ENCODE measurements around the gene CRELD2.

The CRELD2 gene

DNA sequence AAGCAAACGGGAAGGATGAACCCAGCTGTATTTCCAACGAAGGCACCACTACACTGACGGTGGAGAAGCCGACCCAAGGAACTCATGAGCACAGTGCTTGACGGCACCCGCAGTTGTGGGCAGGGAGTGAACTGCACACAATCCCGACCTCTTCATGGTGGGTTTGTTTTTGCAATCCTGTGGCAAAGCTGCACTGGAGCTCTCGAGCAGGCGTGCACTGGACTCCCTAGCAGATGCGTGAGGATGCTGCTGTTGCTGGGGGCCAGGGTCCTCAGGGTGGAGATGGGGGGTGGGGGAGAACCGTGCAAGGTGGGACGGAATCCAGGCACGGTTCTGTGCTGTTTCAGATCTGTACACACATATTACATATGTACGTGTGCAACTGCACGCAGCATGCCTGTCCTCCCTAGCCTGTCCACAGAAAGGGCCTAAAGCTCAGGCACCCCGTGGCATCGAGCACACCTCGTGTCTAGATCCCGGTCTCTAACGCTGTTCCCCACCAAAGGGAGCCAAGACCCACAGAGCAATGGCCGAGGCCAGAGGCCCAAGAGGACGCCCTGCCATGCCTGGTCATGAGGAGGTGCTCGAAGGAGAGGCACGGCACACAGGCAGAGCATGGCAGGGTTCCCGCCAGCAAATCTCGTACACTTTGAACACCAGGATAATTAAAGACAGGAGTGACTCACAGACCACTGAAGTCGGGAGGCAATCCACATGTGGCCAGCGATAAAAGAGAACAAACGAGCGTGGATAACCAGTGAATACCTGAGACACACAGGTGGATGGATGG, 17.8 kb upstream of the CRELD2 start:
- Histone ChIP-seq H2AFZ (no peak overlapping the region), H3K9me3 (ENCODE audit: control insufficient read depth, low read length) (no peaks in the 10 kb centered on the region), H3K27me3 (ENCODE audit: control insufficient read depth, insufficient read depth, low read length) (no peaks in the 10 kb centered on the region), H3K27ac (no peak overlapping the region), H3K36me3 (ENCODE audit: control insufficient read depth, insufficient read depth, low read length) (no peaks in the 10 kb centered on the region), H3K79me2 (no peaks in the 10 kb centered on the region), H3K4me3 (ENCODE audit: low read depth, low read length) (no peak overlapping the region), H3K9ac (no peak overlapping the region), H3K4me2 (ENCODE audit: low read length) (no peak overlapping the region), H3K4me1 (no peaks in the 10 kb centered on the region)
- TF ChIP-seq CTCF (IDR thresholded peaks at IDR 0.05) = no peak

DNA sequence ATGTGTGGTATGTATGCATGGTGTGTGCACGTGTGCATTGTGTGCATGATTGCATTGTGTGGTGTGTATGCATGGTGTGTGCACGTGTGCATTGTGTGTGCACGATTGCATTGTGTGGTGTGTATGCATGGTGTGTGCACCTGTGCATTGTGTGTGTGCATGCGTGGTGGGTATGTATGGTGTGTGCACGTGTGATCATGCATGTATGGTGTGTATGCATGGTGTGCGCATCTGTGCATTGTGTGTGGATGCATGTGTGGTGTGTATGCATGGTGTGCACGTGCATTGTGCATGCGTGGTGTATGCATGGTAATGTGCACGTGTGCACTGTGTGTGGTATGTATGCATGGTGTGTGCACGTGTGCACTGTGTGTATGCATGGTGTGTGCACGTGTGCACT, 17.0 kb upstream of the CRELD2 start:
- Histone ChIP-seq H3K27me3 (ENCODE audit: control insufficient read depth, insufficient read depth, low read length) (no peaks in the 10 kb centered on the region), H3K4me3 (ENCODE audit: low read depth, low read length) (no peak overlapping the region), H3K27ac (no peak overlapping the region), H3K4me1 (no peaks in the 10 kb centered on the region), H3K9ac (no peak overlapping the region), H2AFZ (no peak overlapping the region), H3K36me3 (ENCODE audit: control insufficient read depth, insufficient read depth, low read length) (no peaks in the 10 kb centered on the region), H3K79me2 (no peaks in the 10 kb centered on the region), H3K9me3 (ENCODE audit: control insufficient read depth, low read length) (no peaks in the 10 kb centered on the region), H3K4me2 (ENCODE audit: low read length) (no peak overlapping the region)
- no peak for TF ChIP-seq CTCF (IDR thresholded peaks at IDR 0.05)

DNA sequence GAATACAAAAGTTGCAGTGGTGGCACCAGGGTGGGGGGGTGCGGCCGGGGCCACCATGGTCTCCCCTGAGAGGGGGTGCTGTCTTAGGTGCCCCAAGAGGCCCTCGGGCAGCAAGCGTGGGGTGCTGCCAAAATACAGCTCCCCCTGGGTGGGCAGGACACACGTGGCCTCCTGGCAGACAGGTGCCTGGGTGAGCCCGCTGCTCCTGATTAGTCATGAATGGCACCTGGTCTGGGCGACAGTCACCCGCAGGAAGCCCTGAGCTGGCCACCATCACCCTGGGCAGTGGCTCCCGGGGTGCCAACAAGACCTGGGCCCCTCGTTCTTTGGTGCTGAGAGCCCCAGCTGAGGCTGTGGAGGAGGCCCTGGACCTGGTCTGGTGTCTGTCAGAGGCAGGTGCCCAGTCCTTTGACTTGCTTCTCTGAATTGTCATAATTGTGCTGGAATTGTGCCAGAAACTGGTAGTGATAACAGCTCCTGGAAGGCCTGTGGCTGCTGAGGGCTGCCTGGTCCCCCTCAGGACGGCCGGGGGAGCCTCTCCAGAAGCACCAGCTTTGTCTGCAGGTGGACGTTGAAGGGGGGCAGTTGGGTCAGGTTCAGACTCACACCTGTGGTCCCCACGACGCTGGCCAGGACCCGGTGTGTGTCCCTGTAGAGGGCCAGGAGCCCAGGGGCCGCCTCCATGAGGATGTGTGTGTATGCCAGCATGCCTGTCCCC, 15.0 kb upstream of the CRELD2 start:
- no peaks in the 10 kb centered on the region for H3K36me3 ChIP-seq (ENCODE audit: control insufficient read depth, insufficient read depth, low read length)
- H2AFZ ChIP-seq = no peak overlapping the region
- no peak overlapping the region for H3K9ac ChIP-seq
- no peaks in the 10 kb centered on the region for H3K9me3 ChIP-seq (ENCODE audit: control insufficient read depth, low read length)
- no peaks in the 10 kb centered on the region for H3K27me3 ChIP-seq (ENCODE audit: control insufficient read depth, insufficient read depth, low read length)
- H3K27ac ChIP-seq = no peak overlapping the region
- H3K4me1 ChIP-seq = no peaks in the 10 kb centered on the region
- no peak for TF ChIP-seq CTCF (IDR thresholded peaks at IDR 0.05)
- H3K79me2 ChIP-seq = no peaks in the 10 kb centered on the region
- no peak overlapping the region for H3K4me3 ChIP-seq (ENCODE audit: low read depth, low read length)
- no peak overlapping the region for H3K4me2 ChIP-seq (ENCODE audit: low read length)

GRCh38 chr22:49904040-49904369, 14.4 kb upstream of the CRELD2 start:
- Histone ChIP-seq H3K27me3 (ENCODE audit: control insufficient read depth, insufficient read depth, low read length) (no peaks in the 10 kb centered on the region), H3K9ac (no peak overlapping the region), H3K4me3 (ENCODE audit: low read depth, low read length) (no peak overlapping the region), H3K4me1 (no peaks in the 10 kb centered on the region), H2AFZ (no peak overlapping the region), H3K27ac (no peak overlapping the region), H3K36me3 (ENCODE audit: control insufficient read depth, insufficient read depth, low read length) (no peaks in the 10 kb centered on the region), H3K4me2 (ENCODE audit: low read length) (no peak overlapping the region), H3K79me2 (no peaks in the 10 kb centered on the region), H3K9me3 (ENCODE audit: control insufficient read depth, low read length) (no peaks in the 10 kb centered on the region)
- no peak for TF ChIP-seq CTCF (IDR thresholded peaks at IDR 0.05)

Measured in parathyroid adenoma (tissue), 2 donors.